Measurements from ENCODE around the gene SBK3.
A peak's percentile ranks its signal among the peaks of the same experiment; 100 is the strongest.
"Not testable (repeated sequence)": the region's sequence is repeated elsewhere in the genome, so short reads cannot be mapped to it uniquely, and the experiment has no call there.

SBK3 gene

DNA sequence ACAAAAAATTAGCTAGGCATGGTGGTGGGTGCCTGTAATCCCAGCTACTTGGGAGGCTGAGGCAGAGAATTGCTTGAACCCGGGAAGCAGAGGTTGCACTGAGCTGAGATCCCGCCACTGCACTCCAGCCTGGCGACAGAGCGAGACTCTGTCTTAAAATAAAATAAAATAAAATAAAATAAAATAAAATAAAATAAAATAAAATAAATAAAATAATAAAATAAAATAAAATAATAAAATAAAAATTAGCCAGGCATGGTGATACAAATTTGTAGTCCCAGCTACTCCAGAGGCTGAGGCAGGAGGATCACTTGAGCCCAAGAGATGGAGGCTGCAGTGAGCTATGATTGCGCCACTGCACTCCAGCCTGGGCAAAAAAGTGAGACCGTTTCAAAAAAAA, 28.6 kb upstream of the SBK3 start:
- not testable (repeated sequence) for DNase-seq

DNA sequence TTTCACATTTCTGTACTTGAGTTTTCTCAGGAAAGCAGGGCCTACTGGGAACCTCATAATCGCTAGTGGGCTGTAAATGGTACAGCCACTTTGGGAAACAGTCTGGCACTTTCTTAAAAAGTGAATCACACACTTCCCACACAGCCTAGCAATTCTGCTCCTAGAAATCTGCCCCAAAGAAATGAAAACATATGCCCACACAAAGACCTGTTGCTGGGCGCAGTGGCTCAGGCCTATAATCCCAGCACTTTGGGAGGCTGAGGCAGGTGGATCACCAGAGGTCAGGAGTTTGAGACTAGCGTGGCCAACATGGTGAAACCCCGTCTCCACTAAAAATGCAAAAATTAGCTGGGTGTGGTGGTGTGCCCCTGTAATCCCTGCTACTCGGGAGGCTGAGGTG, 24.1 kb upstream of the SBK3 start:
- not testable (repeated sequence) for DNase-seq

DNA sequence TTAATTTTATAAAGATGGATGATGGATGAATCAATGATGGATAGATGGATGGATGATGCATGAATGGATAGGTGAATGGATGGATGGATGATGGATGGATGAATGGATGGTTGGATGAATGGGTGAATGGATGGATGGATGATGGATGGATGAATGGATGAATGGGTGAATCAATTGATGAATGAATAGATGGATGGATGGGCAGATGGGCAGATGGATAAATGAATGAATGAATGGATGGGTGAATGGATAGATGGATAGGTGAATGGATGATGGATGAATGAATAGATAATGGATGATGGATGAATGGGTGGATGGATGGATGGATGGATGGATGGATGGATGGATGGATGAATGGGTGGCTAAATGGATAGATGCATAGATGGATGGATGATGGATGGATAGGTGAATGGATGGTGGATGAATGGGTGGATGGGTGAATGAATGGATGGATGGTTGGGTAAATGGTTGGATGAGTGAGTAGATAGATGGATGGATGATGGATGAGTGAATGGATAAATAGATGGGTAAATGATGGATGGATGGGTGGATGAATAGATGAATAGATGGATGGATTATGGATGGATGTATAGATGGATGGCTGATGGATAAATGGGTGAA, 22.5 kb upstream of the SBK3 start:
- no peak for DNase-seq

DNA sequence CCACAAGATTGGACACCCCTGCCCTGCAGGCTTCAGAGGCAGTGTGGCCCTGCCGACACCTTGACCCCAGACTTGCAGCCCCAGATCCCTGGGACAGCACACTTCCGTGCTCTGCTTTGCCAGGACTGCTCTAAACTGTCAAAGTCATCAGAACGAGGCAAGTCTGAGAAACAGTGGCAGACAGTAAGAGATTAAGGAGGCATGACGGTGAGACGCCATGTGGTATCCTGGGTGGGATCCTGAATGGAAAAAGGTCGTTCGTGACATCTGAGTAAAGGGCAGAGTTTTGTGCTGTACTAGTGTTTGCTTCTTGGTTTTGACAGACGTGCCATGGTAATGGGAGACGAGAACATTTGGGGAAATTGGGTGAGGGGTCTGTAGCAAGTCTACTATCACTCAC, 21.5 kb upstream of the SBK3 start:
- DNase-seq, result no peak

DNA sequence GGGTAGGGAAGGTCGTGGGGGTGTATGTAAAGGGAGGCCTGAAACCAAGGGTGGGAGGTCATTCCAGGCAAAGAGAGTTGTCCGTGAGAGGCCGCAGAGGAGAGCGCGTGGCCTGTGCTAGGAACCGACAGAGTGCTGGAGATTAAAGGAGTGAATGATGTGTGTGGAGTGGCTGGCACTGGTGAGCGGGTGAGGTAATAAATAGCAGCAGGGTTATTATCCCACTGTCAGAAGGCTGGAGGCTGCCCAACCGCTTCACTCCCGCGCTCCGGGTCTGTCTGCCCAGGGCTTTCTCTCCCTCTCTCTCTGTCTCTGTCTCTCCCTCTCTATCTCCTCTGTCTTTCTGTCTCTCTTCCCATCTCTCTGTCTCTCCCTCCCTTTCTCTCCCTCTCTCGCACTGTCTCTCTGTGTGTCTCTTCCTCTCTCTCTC, 17.9 kb upstream of the SBK3 start:
- DNase-seq, result no peak

DNA sequence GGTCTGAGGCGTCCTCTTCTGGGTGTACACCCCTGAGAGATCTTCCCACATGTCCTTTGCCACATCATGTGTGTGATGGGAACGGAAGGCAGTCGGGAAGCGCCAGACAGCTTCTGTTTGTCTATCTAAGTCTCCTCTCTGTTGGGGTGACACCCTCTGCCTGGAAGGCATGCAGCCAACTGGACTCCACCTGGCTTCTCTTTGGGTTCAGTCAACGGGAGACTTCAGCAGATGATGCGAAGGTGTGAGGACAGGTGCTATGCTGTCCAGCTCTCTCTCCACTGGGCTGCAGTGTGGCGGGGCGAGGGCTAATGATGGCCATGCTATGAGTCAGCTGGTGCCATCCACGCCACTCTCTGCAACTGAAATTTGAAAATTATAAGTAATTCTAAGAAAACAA, 14.3 kb upstream of the SBK3 start:
- no peak for DNase-seq

DNA sequence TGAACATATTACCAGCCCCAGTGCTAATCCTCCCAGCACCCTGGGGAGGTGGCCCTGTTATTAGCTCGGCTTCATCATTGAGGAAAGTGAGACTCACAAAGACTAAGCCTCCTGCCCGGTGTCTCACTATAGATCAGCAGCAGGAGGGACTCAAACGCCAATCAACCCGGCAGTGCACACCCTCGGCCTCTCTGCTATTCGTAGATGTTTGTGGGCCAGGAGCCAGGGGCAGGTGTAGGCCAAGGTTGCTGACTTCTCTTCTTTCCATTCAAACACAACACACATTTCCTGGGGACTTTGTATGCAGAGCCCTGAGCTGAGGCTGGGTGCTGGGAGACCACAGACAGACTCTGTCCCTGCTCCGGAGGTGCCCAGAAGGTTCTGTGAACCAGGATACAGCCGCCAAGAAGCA, 9.4 kb upstream of the SBK3 start:
- DNase-seq, result no peak

DNA sequence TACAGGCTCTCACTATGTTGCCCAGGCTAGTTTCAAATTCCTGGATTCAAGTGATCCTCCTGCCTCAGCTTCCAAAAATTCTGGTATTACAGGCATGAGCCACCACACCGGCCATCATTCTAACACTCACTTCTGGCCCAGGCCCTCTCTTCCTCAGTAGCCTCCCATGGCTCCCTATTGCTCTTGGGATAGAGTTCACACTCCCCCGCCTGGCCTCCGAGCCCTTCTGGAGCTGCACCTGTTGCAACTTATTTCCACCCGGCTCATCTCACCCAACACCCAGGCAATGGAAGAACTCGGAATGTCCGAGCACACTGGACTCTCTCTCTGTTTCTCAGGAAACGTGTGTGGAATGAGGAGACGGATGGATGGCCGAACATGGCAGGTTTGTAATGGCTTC, 9.0 kb upstream of the SBK3 start:
- no peak for DNase-seq

DNA sequence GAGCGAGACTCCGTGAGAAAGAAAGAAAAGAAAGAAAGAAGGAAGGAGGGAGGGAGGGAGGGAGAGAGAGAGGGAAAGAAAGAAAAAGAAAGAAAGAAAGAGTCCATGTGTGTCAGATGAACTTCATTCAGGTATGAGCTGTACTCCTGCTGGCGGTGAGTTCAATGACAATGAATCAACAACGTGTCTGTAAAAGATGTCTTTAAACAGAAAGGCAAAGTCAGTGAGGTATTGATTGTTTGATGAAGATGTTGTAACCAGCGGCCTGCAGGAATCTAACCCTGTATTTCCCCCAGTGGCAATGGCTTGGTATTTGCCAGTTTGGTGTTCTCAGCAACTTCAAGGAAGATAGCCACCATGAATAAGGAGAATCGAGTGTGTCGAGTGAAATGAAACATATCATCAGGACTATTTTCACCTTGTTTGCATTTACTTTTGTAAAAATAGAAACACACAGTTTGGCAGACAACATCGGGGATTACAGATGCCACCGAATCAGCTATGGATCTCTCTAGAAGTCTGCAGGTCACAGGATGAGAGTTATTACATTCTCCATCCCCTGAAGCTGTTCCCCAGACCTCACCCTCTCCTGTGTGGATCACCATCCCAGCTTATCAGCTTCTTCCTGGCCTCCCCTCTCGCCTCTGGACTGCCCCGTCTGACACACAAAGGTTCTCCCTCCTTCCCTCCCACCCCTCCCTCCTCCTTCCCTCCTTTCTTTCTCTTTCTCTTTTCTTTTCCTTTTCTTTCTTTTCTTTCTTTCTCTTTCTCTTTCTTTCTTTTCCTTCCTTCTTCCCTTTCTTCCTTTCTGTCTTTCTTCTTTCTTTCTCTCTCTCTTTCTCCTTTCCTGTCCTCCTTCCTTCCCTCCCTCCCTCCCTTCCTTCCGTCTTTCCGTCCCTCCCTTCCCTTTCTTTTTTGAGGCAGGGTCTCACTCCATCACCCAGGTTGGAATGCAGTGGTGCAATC, 8.2 kb upstream of the SBK3 start:
- no peak for DNase-seq

DNA sequence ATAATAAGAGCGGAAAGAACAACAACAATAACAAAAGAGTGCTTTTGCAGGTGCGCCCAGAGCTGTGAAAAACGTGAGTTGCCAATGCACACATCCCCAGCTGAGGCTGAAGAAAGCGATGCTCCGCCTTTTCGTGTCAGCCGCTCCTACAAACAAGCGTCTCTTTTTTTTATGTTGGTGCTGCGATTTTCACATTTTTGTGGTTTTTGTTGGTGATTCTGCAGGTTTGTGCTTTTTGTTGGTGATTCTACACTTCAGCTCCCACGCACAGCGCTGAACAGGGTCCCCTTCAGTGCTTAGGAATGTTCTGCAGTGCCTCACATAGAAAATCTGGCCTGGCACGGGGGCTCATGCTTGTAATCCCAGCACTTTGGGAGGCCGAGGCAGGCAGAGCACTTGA, 7.3 kb upstream of the SBK3 start:
- DNase-seq, result no peak

DNA sequence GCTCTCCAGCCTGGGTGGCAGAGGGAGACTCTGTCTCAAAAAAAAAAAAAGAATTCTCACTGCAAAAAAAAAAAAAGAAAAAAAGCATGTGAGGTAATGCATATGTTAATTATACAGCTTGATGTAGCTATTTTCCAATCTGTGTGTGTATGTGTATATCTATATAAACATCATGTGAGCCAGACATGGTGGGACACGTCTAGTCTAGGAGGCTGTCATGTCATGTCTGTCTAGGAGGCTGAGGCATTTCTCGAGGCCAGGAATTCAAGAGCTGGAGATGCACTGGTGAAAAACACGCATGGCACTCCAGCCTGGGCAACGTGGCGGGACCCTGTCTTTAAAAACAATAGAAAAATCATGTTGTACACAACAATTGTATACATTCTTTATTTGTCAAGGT, 6.9 kb upstream of the SBK3 start:
- DNase-seq, result no peak

DNA sequence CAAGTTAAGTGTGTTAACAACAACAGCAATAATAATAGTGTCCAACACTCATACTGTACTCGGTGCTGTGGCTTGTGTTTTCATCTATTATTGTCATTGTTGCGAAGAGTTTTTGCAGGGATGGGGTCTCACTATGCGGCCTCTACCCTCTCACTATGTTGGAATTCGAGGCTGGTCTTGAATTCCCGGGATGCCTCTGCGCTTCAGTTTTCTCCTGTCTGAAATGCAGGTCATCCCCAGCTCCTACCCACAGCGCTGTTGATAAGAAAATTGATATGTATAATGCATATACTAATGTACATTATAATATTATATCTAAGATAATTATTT, 4.9 kb upstream of the SBK3 start:
- DNase-seq, result no peak

DNA sequence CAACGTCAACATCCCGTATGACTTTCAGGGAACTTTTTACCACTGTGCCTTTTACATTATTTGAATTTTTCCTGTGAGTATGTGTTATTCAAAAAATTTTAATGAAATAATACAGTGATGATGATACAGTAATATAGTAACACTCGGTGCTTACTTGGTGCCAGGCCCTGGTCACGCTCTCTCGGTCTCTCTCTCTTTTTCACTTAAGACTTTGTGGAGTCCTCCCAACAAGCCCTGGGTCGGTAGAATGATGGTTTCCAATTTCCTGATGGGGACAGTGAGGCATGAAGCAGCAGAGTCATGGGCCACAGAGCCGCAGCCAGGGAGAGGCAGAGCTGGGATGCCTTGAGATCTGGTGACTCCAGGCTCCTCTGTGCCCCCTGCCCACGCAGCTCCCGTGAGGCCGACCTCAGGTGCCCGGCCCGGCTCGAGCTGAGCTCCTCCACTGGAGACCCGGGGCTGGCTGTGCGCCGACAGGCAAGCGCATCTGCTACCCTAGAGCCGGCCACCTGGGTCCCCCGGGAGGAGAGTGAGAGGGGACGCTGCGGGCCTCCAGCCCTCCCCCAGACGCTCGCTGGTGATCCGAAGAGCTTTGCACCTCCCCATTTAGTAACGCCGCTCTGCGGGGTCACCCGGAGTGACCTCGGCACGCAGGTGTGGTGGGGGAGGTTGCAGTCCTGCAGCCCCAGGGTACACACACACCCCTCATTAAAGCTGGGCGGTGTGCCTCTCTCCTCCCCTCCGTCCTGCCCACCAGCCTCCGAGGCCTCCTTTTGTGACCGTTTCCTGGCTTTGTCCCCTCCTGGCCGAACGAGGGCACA, 4.4 kb upstream of the SBK3 start:
- DNase-seq, result no peak

DNA sequence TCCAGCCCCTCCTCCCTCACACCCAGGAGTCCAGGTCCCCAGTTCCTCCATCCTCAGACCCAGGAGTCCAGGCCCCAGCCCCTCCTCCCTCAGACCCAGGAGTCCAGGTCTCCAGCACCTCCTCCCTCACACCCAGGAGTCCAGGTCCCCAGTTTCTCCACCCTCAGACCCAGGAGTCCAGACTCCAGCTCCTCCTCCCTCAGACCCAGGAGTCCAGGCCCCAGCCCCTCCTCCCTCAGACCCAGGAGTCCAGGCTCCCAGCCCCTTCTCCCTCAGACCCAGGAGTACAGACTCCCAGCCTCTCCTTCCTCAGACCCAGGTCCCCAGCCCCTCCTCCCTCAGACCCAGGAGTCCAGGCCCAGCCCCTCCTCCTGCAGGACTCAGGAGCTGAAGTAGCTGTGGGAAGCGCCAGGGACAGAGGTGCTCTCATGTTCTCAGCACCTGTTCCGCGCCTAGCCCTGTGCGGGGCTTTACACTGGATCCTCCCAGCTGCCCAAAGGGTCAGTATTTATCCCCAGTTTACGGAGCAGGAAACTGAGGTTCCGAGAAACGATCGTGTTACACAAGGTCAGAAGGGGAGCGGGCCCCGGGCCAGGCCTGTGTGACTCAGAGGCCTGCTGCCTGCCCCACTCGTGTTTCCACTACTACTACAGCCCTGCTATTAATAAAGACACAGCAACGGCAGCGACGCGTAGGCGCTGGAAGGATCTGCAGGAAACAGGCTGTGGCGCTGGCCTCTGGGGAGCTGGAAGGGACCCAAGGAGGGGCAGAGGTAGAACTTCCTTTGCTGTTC, 1.7 kb upstream of the SBK3 start:
- DNase-seq, result peak; percentile 87

DNA sequence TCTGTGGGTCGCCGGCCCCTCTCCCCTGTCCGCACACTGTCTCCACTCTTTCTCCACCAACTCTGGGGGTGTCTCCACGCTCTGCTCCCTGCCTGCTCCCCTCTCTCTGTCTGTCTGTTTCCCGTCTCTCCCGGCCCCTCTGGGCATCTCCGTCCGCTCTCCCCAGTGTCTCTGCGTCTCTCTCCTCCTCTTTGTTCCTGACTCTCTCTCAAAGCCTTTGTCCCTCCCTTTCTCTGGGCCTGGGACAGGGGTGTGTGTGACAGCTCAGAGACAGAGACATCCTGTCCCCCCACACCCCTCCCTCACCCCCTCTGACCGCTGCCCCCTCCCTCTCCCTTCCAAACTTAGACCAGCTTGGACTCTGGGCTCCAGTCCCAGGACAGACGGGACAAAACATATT, 668 bp upstream of the SBK3 start:
- DNase-seq, result no peak

DNA sequence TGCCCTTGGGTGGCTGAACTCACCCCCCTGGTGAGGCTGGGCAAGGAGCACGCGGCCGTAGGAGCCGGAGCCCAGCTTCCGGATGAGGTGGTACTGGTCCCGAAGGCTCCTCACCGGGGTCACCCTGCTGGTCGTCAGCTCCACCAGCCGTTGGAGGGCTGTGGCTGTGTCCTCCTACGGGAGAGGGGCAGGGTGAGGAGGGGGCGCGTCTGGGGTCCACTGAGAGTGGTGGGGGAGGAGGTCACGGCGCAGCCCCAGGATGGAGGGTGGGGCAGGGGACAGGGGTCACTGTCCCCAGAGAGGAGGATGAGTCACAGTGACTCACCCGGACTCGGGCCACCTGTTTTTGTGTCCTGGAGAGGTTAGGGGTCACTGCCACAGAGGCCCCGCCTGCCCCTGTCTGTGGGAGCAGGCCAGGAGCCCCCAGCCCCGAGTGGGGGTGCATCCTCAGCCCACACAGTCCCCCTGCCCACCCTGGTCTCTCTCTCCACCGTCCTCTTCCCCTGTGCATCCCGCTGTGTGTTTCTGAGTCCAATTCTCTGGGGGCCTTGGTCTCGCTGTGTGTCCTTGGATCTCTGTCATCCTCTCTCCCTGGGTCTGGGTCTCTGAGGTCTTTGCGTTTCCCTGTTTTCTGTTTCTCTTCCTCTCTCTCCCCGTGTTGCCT, 435 bp downstream of the SBK3 start:
- DNase-seq, result no peak

DNA sequence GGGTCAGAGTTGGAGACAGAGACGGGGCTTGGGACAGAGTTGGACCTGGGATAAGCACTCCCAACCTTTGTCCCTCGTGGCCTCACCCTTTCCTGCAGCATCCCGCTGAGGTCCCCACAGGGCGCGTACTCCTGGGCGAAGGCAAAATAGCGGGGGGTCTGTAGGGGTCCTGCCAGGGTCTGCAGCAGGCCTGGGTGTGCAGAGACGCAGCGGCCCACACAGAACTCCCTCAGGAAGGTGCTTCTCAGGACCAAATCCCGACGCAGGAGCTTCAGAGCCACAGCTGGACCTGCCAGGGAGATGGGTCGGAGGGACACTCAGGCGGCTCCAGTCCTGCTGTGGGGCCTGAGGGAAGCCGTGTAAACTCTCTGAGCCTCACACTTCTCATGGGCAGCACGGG, 1.3 kb downstream of the SBK3 start:
- no peak for DNase-seq

DNA sequence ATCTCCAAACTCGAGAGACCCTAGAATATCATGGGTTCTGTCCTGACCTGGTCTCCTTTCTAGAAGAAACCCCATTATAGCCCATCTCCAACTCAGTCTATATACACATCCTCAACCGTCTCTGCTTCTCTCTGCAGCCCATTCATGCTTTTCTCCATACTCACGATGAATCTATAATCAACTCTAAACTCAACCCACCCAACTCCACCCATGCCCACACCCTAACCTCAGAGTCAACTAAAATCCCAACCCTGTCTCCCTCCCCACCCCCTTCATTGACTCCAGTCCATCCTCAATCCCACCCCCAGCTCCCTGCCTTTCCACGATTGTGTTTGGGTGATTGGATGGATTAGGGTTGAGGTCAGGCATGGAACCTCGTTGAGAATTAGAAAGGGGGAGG, 1.8 kb downstream of the SBK3 start:
- no peak for DNase-seq

DNA sequence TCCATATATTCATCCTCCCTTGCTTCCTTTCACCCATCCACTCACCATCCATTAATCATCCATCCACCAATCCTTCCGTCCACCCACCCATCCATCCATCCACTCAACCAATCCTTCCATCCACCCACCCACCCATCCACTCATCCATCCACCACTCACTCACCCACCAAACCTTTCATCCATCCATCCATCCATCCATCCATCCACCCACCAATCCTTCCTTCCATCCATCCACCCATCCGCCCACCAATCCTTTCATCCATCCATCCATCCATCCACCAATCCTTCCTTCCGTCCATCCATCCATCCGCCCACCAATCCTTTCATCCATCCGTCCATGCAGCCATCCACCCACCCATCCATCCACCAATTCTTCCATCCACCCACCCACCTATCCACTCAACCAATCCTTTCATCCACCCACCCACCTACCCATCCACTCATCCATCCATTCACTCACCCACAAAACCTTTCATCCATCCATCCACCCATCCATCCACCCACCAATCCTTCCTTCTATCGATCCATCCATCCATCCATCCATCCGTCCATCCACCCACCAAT, 3.0 kb downstream of the SBK3 start:
- no peak for DNase-seq

DNA sequence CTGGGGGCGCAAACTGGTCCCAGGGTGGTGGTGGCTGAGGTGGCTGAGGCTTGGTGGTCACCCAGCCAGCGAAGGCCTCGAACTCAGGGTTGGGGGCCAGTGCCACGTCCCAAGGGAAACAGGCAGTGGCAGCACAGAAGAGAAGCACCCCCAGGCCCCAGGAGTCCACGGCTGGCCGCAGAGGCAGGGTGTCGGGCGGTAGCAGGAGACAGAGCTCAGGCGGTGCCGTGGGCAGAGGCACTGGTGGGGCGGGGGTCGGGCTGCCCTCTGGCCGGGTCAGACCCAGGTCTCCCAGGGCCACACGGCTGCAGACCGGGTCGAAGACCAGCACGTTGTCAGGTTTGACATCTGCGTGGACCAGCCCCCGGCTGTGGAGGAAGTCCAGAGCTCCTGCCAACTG, 4.3 kb downstream of the SBK3 start:
- no peak for DNase-seq

DNA sequence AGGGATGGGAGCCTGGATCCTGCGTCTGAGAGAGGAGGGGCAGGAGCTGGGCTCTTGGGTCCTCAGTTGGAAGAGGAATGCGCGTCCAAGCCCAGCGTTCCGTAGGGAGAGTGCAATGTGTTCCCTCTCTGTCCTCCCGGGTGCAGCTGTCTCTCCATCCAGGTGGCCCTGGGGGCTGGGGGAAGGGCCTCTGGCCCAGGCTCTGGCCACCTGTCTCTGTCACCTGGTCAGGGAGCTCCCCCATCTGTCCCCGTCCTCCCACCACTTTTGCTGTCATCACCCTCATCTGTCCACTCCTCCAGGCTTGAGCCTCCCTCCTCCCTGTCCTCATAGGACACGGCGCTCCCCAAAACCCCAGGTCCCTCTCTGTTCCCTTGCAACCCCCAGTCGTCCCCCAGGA, 4.7 kb downstream of the SBK3 start:
- no peak for DNase-seq

Measured in suppressor macrophage treated with lipopolysaccharide for 4 hours (primary cell).